Neutrophil (primary cell): ENCODE results near the gene EVI5L.

Experiments used
- H3K27ac ChIP-seq: fragments of 200-600 bp; sonication (generic); 2 replicates; pipeline ENCODE4 v1.5.1; 2016; ENCODE audit warnings: mild to moderate bottlenecking, moderate library complexity
- H3K27me3 ChIP-seq: fragments of 200-600 bp; sonication (generic); 2 replicates; pipeline ENCODE4 v1.6.0; 2016; ENCODE audit warnings: mild to moderate bottlenecking
- H3K36me3 ChIP-seq: fragments of 200-600 bp; sonication (generic); 2 replicates; pipeline ENCODE4 v1.5.1; 2017
- H3K4me1 ChIP-seq, 2 experiments: fragments of 200-600 bp in 1 of 2; sonication (generic) in 1 of 2; 1 replicate in 1 of 2; 2 replicates in 1 of 2; pipeline versions ENCODE4 v1.5.1 to v1.6.1; 2013 to 2016; ENCODE audit warnings: low read depth in 1 of 2, low read length in 1 of 2, mild to moderate bottlenecking in 1 of 2, moderate library complexity in 1 of 2; ENCODE audit not compliant: control insufficient read depth in 1 of 2, insufficient read depth in 1 of 2
- H3K4me3 ChIP-seq, 2 experiments: fragments of 200-600 bp in 1 of 2; sonication (generic) in 1 of 2; 1 replicate in 1 of 2; 2 replicates in 1 of 2; pipeline ENCODE4 v1.5.1; 2013 to 2016; ENCODE audit warnings: low read depth in 1 of 2, low read length in 1 of 2, mild to moderate bottlenecking in 1 of 2, moderate library complexity in 1 of 2
- H3K9me3 ChIP-seq: fragments of 200-600 bp; sonication (generic); 2 replicates; pipeline ENCODE4 v1.5.1; 2016
- CTCF ChIP-seq: fragments of 200-600 bp; sonication (generic); IDR thresholded peaks from 2 replicates; pipeline ENCODE4 v1.5.1; 2016; ENCODE audit warnings: antibody characterized with exemption

The EVI5L gene

GRCh38 chr19:7823686-7824301 lies 6.2 kb upstream of the EVI5L start:
- TF ChIP-seq CTCF: no peak
- Histone ChIP-seq H3K36me3 (no peaks in the 10 kb centered on the region), H3K9me3 (no peaks in the 10 kb centered on the region), H3K4me3 (no peak overlapping the region), H3K27me3 (peaks cover 60% of the 10 kb centered on the region), H3K27ac (no peak overlapping the region), H3K4me1 (no peaks in the 10 kb centered on the region)

- TF ChIP-seq CTCF: no peak
- peak overlapping the region; percentile 79 for H3K27ac ChIP-seq
- H3K27me3 ChIP-seq: peaks cover 42% of the 10 kb centered on the region
- H3K9me3 ChIP-seq: no peaks in the 10 kb centered on the region
- H3K36me3 ChIP-seq: no peaks in the 10 kb centered on the region
- H3K4me3 ChIP-seq: peak overlapping the region; percentile 63 to 72
- peaks cover 5 to 14% of the 10 kb centered on the region in 2 experiments for H3K4me1 ChIP-seq
Observed at GRCh38 chr19:7829166-7829520, 875 bp upstream of the EVI5L start.

GRCh38 chr19:7830272-7830771 lies 304 bp downstream of the EVI5L start:
- Histone ChIP-seq H3K4me3 (peak overlapping the region; percentile 63 to 72), H3K27ac (peak overlapping the region; percentile 79), H3K27me3 (peaks cover 34% of the 10 kb centered on the region), H3K36me3 (no peaks in the 10 kb centered on the region), H3K4me1 (peaks cover 5 to 14% of the 10 kb centered on the region in 2 experiments), H3K9me3 (no peaks in the 10 kb centered on the region)
- no peak for TF ChIP-seq CTCF

GRCh38 chr19:7830823-7831222 lies 805 bp downstream of the EVI5L start:
- peak overlapping the region in 1 of 2 experiments; percentile 72 for H3K4me3 ChIP-seq
- H3K27ac ChIP-seq: no peak overlapping the region
- no peak for TF ChIP-seq CTCF
- H3K36me3 ChIP-seq: no peaks in the 10 kb centered on the region
- H3K9me3 ChIP-seq: no peaks in the 10 kb centered on the region
- H3K4me1 ChIP-seq: peaks cover 5 to 14% of the 10 kb centered on the region in 2 experiments
- H3K27me3 ChIP-seq: peaks cover 29% of the 10 kb centered on the region

GRCh38 chr19:7831452-7831851 lies 1.4 kb downstream of the EVI5L start:
- Histone ChIP-seq H3K4me3 (no peak overlapping the region), H3K9me3 (no peaks in the 10 kb centered on the region)
- no peak for TF ChIP-seq CTCF

More at GRCh38 chr19:7831452-7831851, 1.4 kb downstream of the EVI5L start:
- Histone ChIP-seq H3K4me1 (peaks cover 5 to 14% of the 10 kb centered on the region in 2 experiments), H3K27ac (no peak overlapping the region), H3K27me3 (peaks cover 23% of the 10 kb centered on the region), H3K36me3 (no peaks in the 10 kb centered on the region)
